HK-2 (cell line): Measurements from ENCODE around the gene MRPL34.
"Not testable (repeated sequence)": the region's sequence is repeated elsewhere in the genome, so short reads cannot be mapped to it uniquely, and the experiment has no call there.

Experiments
- DNase-seq: peaks from one replicate; pipeline ENCODE4 v3.0.0-alpha.2; 2018; ENCODE audit not compliant: unreplicated experiment

Gene MRPL34

GRCh38 chr19:17285415-17286135 is 20.1 kb upstream of the MRPL34 start:
- no peak for DNase-seq

GRCh38 chr19:17286263-17286662 is 19.4 kb upstream of the MRPL34 start:
- no peak for DNase-seq

GRCh38 chr19:17286752-17287151 is 18.9 kb upstream of the MRPL34 start:
- no peak for DNase-seq

- no peak for DNase-seq
Measured at GRCh38 chr19:17289489-17289888, 16.2 kb upstream of the MRPL34 start.

- peak; percentile 18 for DNase-seq
Measured at GRCh38 chr19:17292301-17293074, 13.2 kb upstream of the MRPL34 start.

GRCh38 chr19:17293605-17294004 is 12.1 kb upstream of the MRPL34 start:
- no peak for DNase-seq

- no peak for DNase-seq
Measured at GRCh38 chr19:17294051-17294891, 11.4 kb upstream of the MRPL34 start.

- not testable (repeated sequence) for DNase-seq
Measured at GRCh38 chr19:17295551-17295950, 10.1 kb upstream of the MRPL34 start.

GRCh38 chr19:17296273-17296672 is 9.4 kb upstream of the MRPL34 start:
- DNase-seq = peak; percentile 55

GRCh38 chr19:17296976-17297375 is 8.7 kb upstream of the MRPL34 start:
- no peak for DNase-seq

- no peak for DNase-seq
Measured at GRCh38 chr19:17300992-17301619, 4.6 kb upstream of the MRPL34 start.

GRCh38 chr19:17302391-17303166 is 3.1 kb upstream of the MRPL34 start:
- no peak for DNase-seq

- DNase-seq = peak; percentile 97
Measured at GRCh38 chr19:17303167-17303939, 2.3 kb upstream of the MRPL34 start, which contains the start of gene ABHD8. Gene ABHD8, minus strand, starts transcription at chr19:17303425. Its CDS starts 1,809 bp downstream, at chr19:17301616.

GRCh38 chr19:17303940-17304267 is 1.8 kb upstream of the MRPL34 start:
- no peak for DNase-seq

- no peak for DNase-seq
Measured at GRCh38 chr19:17304386-17305215, 1.1 kb upstream of the MRPL34 start.

GRCh38 chr19:17305216-17305516 is 506 bp upstream of the MRPL34 start:
- no peak for DNase-seq

- no peak for DNase-seq
Measured at GRCh38 chr19:17306285-17306714, 628 bp downstream of the MRPL34 start.

GRCh38 chr19:17307876-17308377 is 2.3 kb downstream of the MRPL34 start:
- no peak for DNase-seq

- peak; percentile 98 for DNase-seq
Measured at GRCh38 chr19:17309198-17309964, 3.7 kb downstream of the MRPL34 start, which contains the start of gene DDA1. Gene DDA1, plus strand, starts transcription at chr19:17309563. Its CDS starts 92 bp downstream, at chr19:17309655.
